ENCODE results near the gene PRM1. TPM values are rescaled to one million over a fixed set of nuclear protein-coding genes. Genes with fewer than 3 reads are reported as not detected.

Gene PRM1
- total and polyA plus RNA-seq, 2 experiments from 2014 or later: not detected

GRCh38 chr16:11242658-11243057 is 38.5 kb downstream of the PRM1 start:
- Histone ChIP-seq H3K4me1 (ENCODE audit: insufficient read depth) (no peaks in the 10 kb centered on the region), H4K20me1 (ENCODE audit: insufficient read depth) (no peaks in the 10 kb centered on the region), H3K9me2 (ENCODE audit: insufficient read depth) (no peaks in the 10 kb centered on the region), H3K9ac (no peak overlapping the region), H3K4me3 (no peak overlapping the region), H3K9me3 (ENCODE audit: low read depth) (no peaks in the 10 kb centered on the region), H3K79me2 (ENCODE audit: insufficient read depth) (no peaks in the 10 kb centered on the region), H3K4me2 (ENCODE audit: unreplicated experiment) (no peak overlapping the region), H3K27ac (no peak overlapping the region), H3F3A (ENCODE audit: insufficient read depth) (no peaks in the 10 kb centered on the region), H3K27me3 (replicated peaks; ENCODE audit: insufficient read depth) (0 out of 2 replicates have a peak, but pooled peaks cover 4% of the 10 kb centered on the region), H2AFZ (no peak overlapping the region), H3K36me3 (ENCODE audit: low read depth) (no peaks in the 10 kb centered on the region)
- in situ Hi-C loops (cut with MboI): loop anchor here (5.0 kb wide), 1 partner anchor 50 kb away; no protein-coding TSS in a partner anchor
- no peak for DNase-seq
- no peak for TF ChIP-seq EZH2phosphoT487 (IDR thresholded peaks at IDR 0.05; ENCODE audit: insufficient read depth, low read depth)
- TF ChIP-seq EZH2 (IDR thresholded peaks at IDR 0.05; ENCODE audit: insufficient read depth, poor library complexity, severe bottlenecking): no peak
- WGBS, 2 experiments (ENCODE audit: low coverage in 1 of 2, low lambda C conversion rate in 2 of 2, missing lambda C conversion rate in 2 of 2): 87 to 90% methylated on average over 12 of the region's 12 CpGs

GRCh38 chr16:11241480-11242204 is 39.5 kb downstream of the PRM1 start:
- no peaks in the 10 kb centered on the region for H3K79me2 ChIP-seq (ENCODE audit: insufficient read depth)
- no peak overlapping the region for H2AFZ ChIP-seq
- TF ChIP-seq EZH2 (IDR thresholded peaks at IDR 0.05; ENCODE audit: insufficient read depth, poor library complexity, severe bottlenecking) (no peak), EZH2phosphoT487 (IDR thresholded peaks at IDR 0.05; ENCODE audit: insufficient read depth, low read depth) (no peak)
- H3F3A ChIP-seq (ENCODE audit: insufficient read depth): no peaks in the 10 kb centered on the region
- H3K9me2 ChIP-seq (ENCODE audit: insufficient read depth): no peaks in the 10 kb centered on the region
- in situ Hi-C loops (cut with MboI): loop anchor here (5.0 kb wide), 1 partner anchor 49 kb away; no protein-coding TSS in a partner anchor
- no peaks in the 10 kb centered on the region for H3K9me3 ChIP-seq (ENCODE audit: low read depth)
- H3K9ac ChIP-seq: no peak overlapping the region
- H4K20me1 ChIP-seq (ENCODE audit: insufficient read depth): no peaks in the 10 kb centered on the region
- H3K4me1 ChIP-seq (ENCODE audit: insufficient read depth): no peaks in the 10 kb centered on the region
- no peak overlapping the region for H3K27ac ChIP-seq
- H3K36me3 ChIP-seq (ENCODE audit: low read depth): no peaks in the 10 kb centered on the region
- H3K4me2 ChIP-seq (ENCODE audit: unreplicated experiment): no peak overlapping the region
- H3K27me3 ChIP-seq (replicated peaks; ENCODE audit: insufficient read depth): 0 out of 2 replicates have a peak, but pooled peaks cover 4% of the 10 kb centered on the region
- WGBS, 2 experiments (ENCODE audit: low coverage in 1 of 2, low lambda C conversion rate in 2 of 2, missing lambda C conversion rate in 2 of 2): 80 to 85% methylated on average over 5 of the region's 5 CpGs
- no peak for DNase-seq
- no peak overlapping the region for H3K4me3 ChIP-seq

GRCh38 chr16:11240636-11241473 is 40.3 kb downstream of the PRM1 start:
- H3F3A ChIP-seq (ENCODE audit: insufficient read depth): no peaks in the 10 kb centered on the region
- 84 to 88% methylated on average over 10 of the region's 10 CpGs for WGBS, 2 experiments (ENCODE audit: low coverage in 1 of 2, low lambda C conversion rate in 2 of 2, missing lambda C conversion rate in 2 of 2)
- no peaks in the 10 kb centered on the region for H3K9me3 ChIP-seq (ENCODE audit: low read depth)
- no peaks in the 10 kb centered on the region for H3K4me1 ChIP-seq (ENCODE audit: insufficient read depth)
- 0 out of 2 replicates have a peak, but pooled peaks cover 4% of the 10 kb centered on the region for H3K27me3 ChIP-seq (replicated peaks; ENCODE audit: insufficient read depth)
- H3K4me2 ChIP-seq (ENCODE audit: unreplicated experiment): no peak overlapping the region
- DNase-seq: no peak
- no peaks in the 10 kb centered on the region for H4K20me1 ChIP-seq (ENCODE audit: insufficient read depth)
- no peaks in the 10 kb centered on the region for H3K79me2 ChIP-seq (ENCODE audit: insufficient read depth)
- H3K9ac ChIP-seq: no peak overlapping the region
- H3K27ac ChIP-seq: no peak overlapping the region
- no peaks in the 10 kb centered on the region for H3K36me3 ChIP-seq (ENCODE audit: low read depth)
- H2AFZ ChIP-seq: no peak overlapping the region
- H3K9me2 ChIP-seq (ENCODE audit: insufficient read depth): no peaks in the 10 kb centered on the region
- TF ChIP-seq EZH2 (IDR thresholded peaks at IDR 0.05; ENCODE audit: insufficient read depth, poor library complexity, severe bottlenecking) (no peak), EZH2phosphoT487 (IDR thresholded peaks at IDR 0.05; ENCODE audit: insufficient read depth, low read depth) (no peak)
- H3K4me3 ChIP-seq: no peak overlapping the region
- in situ Hi-C loops (cut with MboI): loop anchor here (5.0 kb wide), 1 partner anchor 49 kb away; no protein-coding TSS in a partner anchor
